Liver (tissue), 3 donors: ENCODE results near the gene WNK2.

Experiments used
- GABPA ChIP-seq, 2 donors: IDR thresholded peaks in 1 of 2; conservative IDR thresholded peaks in 1 of 2; 2 replicates each; pipeline ENCODE4 v1.6.1; 2016; ENCODE audit warnings: antibody characterized with exemption in 2 of 2, mild to moderate bottlenecking in 1 of 2, moderate library complexity in 1 of 2
- RAD21 ChIP-seq, 2 donors: IDR thresholded peaks; 2 replicates each; pipeline ENCODE4 v1.6.1; 2016; ENCODE audit warnings: antibody characterized with exemption in 2 of 2, mild to moderate bottlenecking in 2 of 2
- TAF1 ChIP-seq: conservative IDR thresholded peaks from 2 replicates; pipeline ENCODE4 v1.6.1; 2016; ENCODE audit warnings: antibody characterized with exemption, mild to moderate bottlenecking
- TF ChIP-seq, protein P1 (sequence below): fragments of 150-350 bp; IDR thresholded peaks from 2 replicates; pipeline ENCODE4 v1.5.1; 2017; ENCODE audit warnings: improper control_type of control experiment, low read depth, low read length; ENCODE audit not compliant: missing input control
- TF ChIP-seq, protein P2 (sequence below): IDR thresholded peaks from 2 replicates; pipeline ENCODE4 v1.6.1; 2016; ENCODE audit warnings: antibody characterized with exemption
- TF ChIP-seq, protein P3 (sequence below): IDR thresholded peaks from 2 replicates; pipeline ENCODE4 v1.6.1; 2016; ENCODE audit warnings: antibody characterized with exemption
- TF ChIP-seq, protein P4 (sequence below): IDR thresholded peaks from 2 replicates; pipeline ENCODE4 v1.6.1; 2016; ENCODE audit warnings: antibody characterized with exemption, mild to moderate bottlenecking
- TF ChIP-seq, protein P5 (sequence below): IDR thresholded peaks from 2 replicates; pipeline ENCODE4 v1.6.1; 2016; ENCODE audit warnings: antibody characterized with exemption
- donor health status: healthy.
- donor health status: healthy.

DNA sequence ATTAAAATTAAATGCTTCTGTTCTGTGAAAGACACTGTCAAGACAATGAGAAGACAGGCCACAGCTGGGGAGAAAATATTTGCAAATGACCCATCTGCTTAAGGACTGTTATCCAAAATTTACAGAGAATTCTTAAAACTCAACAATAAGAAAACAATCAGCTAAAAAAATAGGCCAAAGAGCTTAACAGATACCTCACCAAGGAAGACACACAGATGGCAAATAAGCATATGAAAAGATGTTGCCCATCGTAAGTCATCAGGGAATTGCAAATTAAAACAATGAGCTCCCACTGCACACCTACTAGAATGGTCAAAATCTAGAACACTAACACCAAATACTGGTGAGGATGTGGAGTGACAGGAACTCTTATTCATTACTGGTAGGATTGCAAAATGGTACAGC lies 10.3 kb downstream of the WNK2 start:
- TF ChIP-seq, protein P1, sequence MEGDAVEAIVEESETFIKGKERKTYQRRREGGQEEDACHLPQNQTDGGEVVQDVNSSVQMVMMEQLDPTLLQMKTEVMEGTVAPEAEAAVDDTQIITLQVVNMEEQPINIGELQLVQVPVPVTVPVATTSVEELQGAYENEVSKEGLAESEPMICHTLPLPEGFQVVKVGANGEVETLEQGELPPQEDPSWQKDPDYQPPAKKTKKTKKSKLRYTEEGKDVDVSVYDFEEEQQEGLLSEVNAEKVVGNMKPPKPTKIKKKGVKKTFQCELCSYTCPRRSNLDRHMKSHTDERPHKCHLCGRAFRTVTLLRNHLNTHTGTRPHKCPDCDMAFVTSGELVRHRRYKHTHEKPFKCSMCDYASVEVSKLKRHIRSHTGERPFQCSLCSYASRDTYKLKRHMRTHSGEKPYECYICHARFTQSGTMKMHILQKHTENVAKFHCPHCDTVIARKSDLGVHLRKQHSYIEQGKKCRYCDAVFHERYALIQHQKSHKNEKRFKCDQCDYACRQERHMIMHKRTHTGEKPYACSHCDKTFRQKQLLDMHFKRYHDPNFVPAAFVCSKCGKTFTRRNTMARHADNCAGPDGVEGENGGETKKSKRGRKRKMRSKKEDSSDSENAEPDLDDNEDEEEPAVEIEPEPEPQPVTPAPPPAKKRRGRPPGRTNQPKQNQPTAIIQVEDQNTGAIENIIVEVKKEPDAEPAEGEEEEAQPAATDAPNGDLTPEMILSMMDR, result no peak
- TF ChIP-seq TAF1, result no peak
- TF ChIP-seq, protein P2, sequence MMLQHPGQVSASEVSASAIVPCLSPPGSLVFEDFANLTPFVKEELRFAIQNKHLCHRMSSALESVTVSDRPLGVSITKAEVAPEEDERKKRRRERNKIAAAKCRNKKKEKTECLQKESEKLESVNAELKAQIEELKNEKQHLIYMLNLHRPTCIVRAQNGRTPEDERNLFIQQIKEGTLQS, result no peak
- TF ChIP-seq, protein P3, sequence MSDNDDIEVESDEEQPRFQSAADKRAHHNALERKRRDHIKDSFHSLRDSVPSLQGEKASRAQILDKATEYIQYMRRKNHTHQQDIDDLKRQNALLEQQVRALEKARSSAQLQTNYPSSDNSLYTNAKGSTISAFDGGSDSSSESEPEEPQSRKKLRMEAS, result no peak
- TF ChIP-seq, protein P4, sequence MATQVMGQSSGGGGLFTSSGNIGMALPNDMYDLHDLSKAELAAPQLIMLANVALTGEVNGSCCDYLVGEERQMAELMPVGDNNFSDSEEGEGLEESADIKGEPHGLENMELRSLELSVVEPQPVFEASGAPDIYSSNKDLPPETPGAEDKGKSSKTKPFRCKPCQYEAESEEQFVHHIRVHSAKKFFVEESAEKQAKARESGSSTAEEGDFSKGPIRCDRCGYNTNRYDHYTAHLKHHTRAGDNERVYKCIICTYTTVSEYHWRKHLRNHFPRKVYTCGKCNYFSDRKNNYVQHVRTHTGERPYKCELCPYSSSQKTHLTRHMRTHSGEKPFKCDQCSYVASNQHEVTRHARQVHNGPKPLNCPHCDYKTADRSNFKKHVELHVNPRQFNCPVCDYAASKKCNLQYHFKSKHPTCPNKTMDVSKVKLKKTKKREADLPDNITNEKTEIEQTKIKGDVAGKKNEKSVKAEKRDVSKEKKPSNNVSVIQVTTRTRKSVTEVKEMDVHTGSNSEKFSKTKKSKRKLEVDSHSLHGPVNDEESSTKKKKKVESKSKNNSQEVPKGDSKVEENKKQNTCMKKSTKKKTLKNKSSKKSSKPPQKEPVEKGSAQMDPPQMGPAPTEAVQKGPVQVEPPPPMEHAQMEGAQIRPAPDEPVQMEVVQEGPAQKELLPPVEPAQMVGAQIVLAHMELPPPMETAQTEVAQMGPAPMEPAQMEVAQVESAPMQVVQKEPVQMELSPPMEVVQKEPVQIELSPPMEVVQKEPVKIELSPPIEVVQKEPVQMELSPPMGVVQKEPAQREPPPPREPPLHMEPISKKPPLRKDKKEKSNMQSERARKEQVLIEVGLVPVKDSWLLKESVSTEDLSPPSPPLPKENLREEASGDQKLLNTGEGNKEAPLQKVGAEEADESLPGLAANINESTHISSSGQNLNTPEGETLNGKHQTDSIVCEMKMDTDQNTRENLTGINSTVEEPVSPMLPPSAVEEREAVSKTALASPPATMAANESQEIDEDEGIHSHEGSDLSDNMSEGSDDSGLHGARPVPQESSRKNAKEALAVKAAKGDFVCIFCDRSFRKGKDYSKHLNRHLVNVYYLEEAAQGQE, result no peak
- TF ChIP-seq RAD21 (IDR thresholded peaks at IDR 0.05), result no peak
- TF ChIP-seq, protein P5, sequence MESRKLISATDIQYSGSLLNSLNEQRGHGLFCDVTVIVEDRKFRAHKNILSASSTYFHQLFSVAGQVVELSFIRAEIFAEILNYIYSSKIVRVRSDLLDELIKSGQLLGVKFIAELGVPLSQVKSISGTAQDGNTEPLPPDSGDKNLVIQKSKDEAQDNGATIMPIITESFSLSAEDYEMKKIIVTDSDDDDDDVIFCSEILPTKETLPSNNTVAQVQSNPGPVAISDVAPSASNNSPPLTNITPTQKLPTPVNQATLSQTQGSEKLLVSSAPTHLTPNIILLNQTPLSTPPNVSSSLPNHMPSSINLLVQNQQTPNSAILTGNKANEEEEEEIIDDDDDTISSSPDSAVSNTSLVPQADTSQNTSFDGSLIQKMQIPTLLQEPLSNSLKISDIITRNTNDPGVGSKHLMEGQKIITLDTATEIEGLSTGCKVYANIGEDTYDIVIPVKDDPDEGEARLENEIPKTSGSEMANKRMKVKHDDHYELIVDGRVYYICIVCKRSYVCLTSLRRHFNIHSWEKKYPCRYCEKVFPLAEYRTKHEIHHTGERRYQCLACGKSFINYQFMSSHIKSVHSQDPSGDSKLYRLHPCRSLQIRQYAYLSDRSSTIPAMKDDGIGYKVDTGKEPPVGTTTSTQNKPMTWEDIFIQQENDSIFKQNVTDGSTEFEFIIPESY, result no peak
- TF ChIP-seq GABPA (IDR thresholded peaks at IDR 0.05 in 1 of 2, conservative IDR thresholded peaks at IDR 0.05 in 1 of 2), result no peak
